GM23338 (cell line): ENCODE data around the gene HYKK. TPM values are rescaled to one million over a fixed set of nuclear protein-coding genes. Genes with fewer than 3 reads are reported as not detected.

Experiments
- ATAC-seq: fragments of 200-7000 bp; cut with Tn5 transposase; 3 replicates; pipeline ENCODE4 v1.9.1; 2020
- DNase-seq: peaks from one replicate; pipeline ENCODE4 v3.0.0-alpha.2; 2015; ENCODE audit warnings: low spot score
- H2AFZ ChIP-seq: fragments of 200-600 bp; sonication (generic); 2 replicates; pipeline ENCODE4 v1.8.0; 2016; ENCODE audit warnings: antibody characterized with exemption, mild to moderate bottlenecking, moderate library complexity
- H3F3A ChIP-seq: fragments of 200-600 bp; sonication (generic); replicated peaks from 2 replicates; pipeline ENCODE4 v1.8.0; 2017; ENCODE audit warnings: antibody characterized with exemption, mixed run types, low read depth
- H3K27ac ChIP-seq: fragments of 200-600 bp; sonication (generic); 2 replicates; pipeline ENCODE4 v1.6.1; 2016; ENCODE audit warnings: low read depth
- H3K27me3 ChIP-seq: fragments of 200-600 bp; sonication (generic); 2 replicates; pipeline ENCODE4 v1.8.0; 2016; ENCODE audit warnings: mild to moderate bottlenecking, mixed run types, moderate library complexity; ENCODE audit not compliant: insufficient read depth
- H3K36me3 ChIP-seq: fragments of 200-600 bp; sonication (generic); 2 replicates; pipeline ENCODE4 v1.8.0; 2016; ENCODE audit warnings: mild to moderate bottlenecking; ENCODE audit not compliant: insufficient read depth
- H3K4me1 ChIP-seq: fragments of 200-600 bp; sonication (generic); 2 replicates; pipeline ENCODE4 v1.8.0; 2016; ENCODE audit warnings: mild to moderate bottlenecking, moderate library complexity; ENCODE audit not compliant: insufficient read depth
- H3K4me2 ChIP-seq: fragments of 200-600 bp; sonication (generic); 2 replicates; pipeline ENCODE4 v1.7.1; 2017; ENCODE audit warnings: mixed run types
- H3K4me3 ChIP-seq: fragments of 200-600 bp; sonication (generic); 2 replicates; pipeline ENCODE4 v1.6.1; 2016; ENCODE audit warnings: mixed run types
- H3K79me2 ChIP-seq: fragments of 200-600 bp; sonication (generic); replicated peaks from 2 replicates; pipeline ENCODE4 v1.8.0; 2017; ENCODE audit warnings: mild to moderate bottlenecking; ENCODE audit not compliant: insufficient read depth
- H3K9me2 ChIP-seq: fragments of 200-600 bp; sonication (generic); 2 replicates; pipeline ENCODE4 v1.8.0; 2017; ENCODE audit not compliant: insufficient read depth
- H4K20me1 ChIP-seq: fragments of 200-600 bp; sonication (generic); replicated peaks from 2 replicates; pipeline ENCODE4 v1.8.0; 2017; ENCODE audit warnings: mild to moderate bottlenecking; ENCODE audit not compliant: insufficient read depth
- H3K27ac Mint-ChIP-seq: 2 replicates; pipeline ENCODE4 v1.8.0; 2020; ENCODE audit warnings: inconsistent platforms, mild to moderate bottlenecking, moderate library complexity, mixed read lengths
- H3K27me3 Mint-ChIP-seq: 3 replicates; pipeline ENCODE4 v1.8.0; 2022; ENCODE audit warnings: low read depth, mild to moderate bottlenecking, moderate library complexity, mixed read lengths, inconsistent platforms; ENCODE audit not compliant: insufficient read depth, poor library complexity
- H3K36me3 Mint-ChIP-seq: 3 replicates; pipeline ENCODE4 v1.8.0; 2021; ENCODE audit warnings: low read depth, mild to moderate bottlenecking, inconsistent platforms, moderate library complexity, mixed read lengths
- H3K4me1 Mint-ChIP-seq: 3 replicates; pipeline ENCODE4 v1.8.0; 2020; ENCODE audit warnings: mild to moderate bottlenecking, inconsistent platforms, mixed read lengths
- H3K4me3 Mint-ChIP-seq: 3 replicates; pipeline ENCODE4 v1.8.0; 2021; ENCODE audit warnings: moderate library complexity, mild to moderate bottlenecking, inconsistent platforms, mixed read lengths
- H3K9me3 Mint-ChIP-seq: 3 replicates; pipeline ENCODE4 v1.8.0; 2020; ENCODE audit warnings: moderate library complexity, mild to moderate bottlenecking, inconsistent platforms, mixed read lengths
- CREB1 ChIP-seq: fragments of 250-450 bp; sonication (Bioruptor Pico); IDR thresholded peaks from 2 replicates; pipeline ENCODE4 v1.5.0; 2020; ENCODE audit warnings: low read depth, mild to moderate bottlenecking, moderate library complexity
- CTCF ChIP-seq, 2 experiments: fragments of 200-600 bp in 1 of 2; sonication (generic) in 1 of 2; conservative IDR thresholded peaks; 2 replicates each; pipeline versions ENCODE4 v1.5.1 to v1.6.1; 2016 to 2017; ENCODE audit warnings: antibody characterized with exemption in 2 of 2, low read depth in 2 of 2, mild to moderate bottlenecking in 2 of 2, moderate library complexity in 1 of 2
- ETS1 ChIP-seq: IDR thresholded peaks from 2 replicates; pipeline ENCODE4 v1.6.1; 2016; ENCODE audit warnings: antibody characterized with exemption
- EZH2 ChIP-seq: fragments of 200-600 bp; sonication (generic); IDR thresholded peaks from one replicate; pipeline ENCODE4 v1.8.0; 2017; ENCODE audit warnings: antibody characterized with exemption, mild to moderate bottlenecking, low read depth; ENCODE audit not compliant: unreplicated experiment
- EZH2phosphoT487 ChIP-seq: fragments of 200-600 bp; sonication (generic); IDR thresholded peaks from one replicate; pipeline ENCODE4 v1.8.1; 2018; ENCODE audit warnings: antibody characterized with exemption; ENCODE audit not compliant: unreplicated experiment
- JUNB ChIP-seq: IDR thresholded peaks from one replicate; pipeline ENCODE4 v1.6.1; 2016; ENCODE audit warnings: antibody characterized with exemption; ENCODE audit not compliant: unreplicated experiment
- NANOG ChIP-seq: IDR thresholded peaks from 2 replicates; pipeline ENCODE4 v1.6.1; 2016; ENCODE audit warnings: antibody characterized with exemption, borderline replicate concordance
- POLR2AphosphoS5 ChIP-seq: IDR thresholded peaks from 2 replicates; pipeline ENCODE4 v1.6.1; 2016; ENCODE audit warnings: antibody characterized with exemption, low read depth
- REST ChIP-seq: IDR thresholded peaks from one replicate; pipeline ENCODE4 v1.6.1; 2018; ENCODE audit warnings: antibody characterized with exemption; ENCODE audit not compliant: unreplicated experiment
- STAT1 ChIP-seq: IDR thresholded peaks from one replicate; pipeline ENCODE4 v1.6.1; 2016; ENCODE audit warnings: antibody characterized with exemption; ENCODE audit not compliant: unreplicated experiment
- ZNF114 ChIP-seq: fragments of 250-450 bp; sonication (Bioruptor Pico); IDR thresholded peaks from 2 replicates; pipeline ENCODE4 v1.5.0; 2020; ENCODE audit warnings: mild to moderate bottlenecking, moderate library complexity
- ZNF331 ChIP-seq: fragments of 250-450 bp; sonication (Bioruptor Pico); IDR thresholded peaks from 2 replicates; pipeline ENCODE4 v1.5.0; 2020; ENCODE audit warnings: low read depth, mild to moderate bottlenecking, moderate library complexity
- ZNF462 ChIP-seq: fragments of 250-450 bp; sonication (Bioruptor Pico); IDR thresholded peaks from 2 replicates; pipeline ENCODE4 v1.5.0; 2020; ENCODE audit warnings: mild to moderate bottlenecking, moderate library complexity
- polyA plus RNA-seq: library from polyadenylated mRNA; unstranded; fragments of >200 nt; fragmentation: Nextera tagmentation; extraction: Ambion mirVana; gene quantifications from 2 replicates; pipeline ENCODE4 v1.2.1, GENCODE V29; 2016
- total RNA-seq: library from RNA; depleted of rRNA; stranded (reverse); fragments of >200 nt; shearing (Covaris generic); gene quantifications from 2 replicates; pipeline ENCODE4 v1.2.3, GENCODE V29; 2014

The HYKK gene
- total and polyA plus RNA-seq, 2 experiments from 2014 or later, result 2.9 to 5.5 TPM

GRCh38 chr15:78477295-78477694 is 30.1 kb upstream of the HYKK start:
- Histone ChIP-seq H3K27me3 (no peaks in the 10 kb centered on the region), H3K36me3 (peaks cover 42% of the 10 kb centered on the region), H2AFZ (no peak overlapping the region), H3K79me2 (no peaks in the 10 kb centered on the region), H3F3A (no peaks in the 10 kb centered on the region), H3K9me2 (no peaks in the 10 kb centered on the region), H3K27ac (no peak overlapping the region), H3K4me2 (no peak overlapping the region), H3K4me1 (no peaks in the 10 kb centered on the region), H3K4me3 (no peak overlapping the region), H4K20me1 (peaks cover 2% of the 10 kb centered on the region; the same call in 1 of the 2 replicates)
- Mint-ChIP-seq H3K36me3 (peaks cover 70% of the 10 kb centered on the region), H3K4me1 (no peaks in the 10 kb centered on the region), H3K4me3 (no peak overlapping the region), H3K27ac (no peak overlapping the region), H3K27me3 (peaks cover 1% of the 10 kb centered on the region), H3K9me3 (no peaks in the 10 kb centered on the region)
- no peak for ATAC-seq
- no peak for TF ChIP-seq ZNF114
- no peak for TF ChIP-seq ETS1
- TF ChIP-seq ZNF462 (CRISPR knock-in tag), result no peak
- TF ChIP-seq REST, result no peak
- TF ChIP-seq EZH2phosphoT487, result no peak
- no peak for TF ChIP-seq CTCF (conservative IDR thresholded peaks at IDR 0.05; ENCODE audit: low read depth in 2 of 2)
- no peak for TF ChIP-seq POLR2AphosphoS5
- no peak for TF ChIP-seq JUNB
- TF ChIP-seq NANOG, result no peak
- no peak for TF ChIP-seq STAT1
- no peak for TF ChIP-seq CREB1 (CRISPR knock-in tag)
- no peak for TF ChIP-seq ZNF331 (CRISPR knock-in tag)
- no peak for TF ChIP-seq EZH2
- DNase-seq, result no peak
